Eye (tissue), 1 donor: ENCODE results near the gene PINK1.
A peak's percentile ranks its signal among the peaks of the same experiment; 100 is the strongest.
"Not testable (repeated sequence)": the region's sequence is repeated elsewhere in the genome, so short reads cannot be mapped to it uniquely, and the experiment has no call there.

ENCODE experiments used
- DNase-seq: peaks from one replicate; pipeline ENCODE4 v3.0.0-alpha.2; 2015

Gene PINK1

GRCh38 chr1:20648438-20648837, 15.2 kb downstream of the PINK1 start:
- no peak for DNase-seq

GRCh38 chr1:20648946-20649345, 15.7 kb downstream of the PINK1 start:
- DNase-seq: no peak

- no peak for DNase-seq
Measured at GRCh38 chr1:20652300-20652699, 19.0 kb downstream of the PINK1 start.

- DNase-seq: no peak
Measured at GRCh38 chr1:20654104-20654690, 20.9 kb downstream of the PINK1 start.

GRCh38 chr1:20657024-20657423, 23.8 kb downstream of the PINK1 start:
- no peak for DNase-seq

GRCh38 chr1:20658166-20658915, 25.1 kb downstream of the PINK1 start:
- no peak for DNase-seq

GRCh38 chr1:20660363-20660762, 27.1 kb downstream of the PINK1 start:
- DNase-seq: no peak

GRCh38 chr1:20660847-20661206, 27.6 kb downstream of the PINK1 start:
- DNase-seq: no peak

GRCh38 chr1:20661207-20662109, 28.2 kb downstream of the PINK1 start, which contains the start of gene DDOST:
TSS of gene DDOST (minus strand) at chr1:20661369. CDS start at chr1:20661350, 19 bp downstream.
- peak; percentile 98 for DNase-seq

GRCh38 chr1:20662110-20662475, 28.8 kb downstream of the PINK1 start:
- DNase-seq: no peak

- no peak for DNase-seq
Measured at GRCh38 chr1:20663365-20663764, 30.1 kb downstream of the PINK1 start.

- no peak for DNase-seq
Measured at GRCh38 chr1:20663969-20664715, 30.9 kb downstream of the PINK1 start.

GRCh38 chr1:20665726-20666125, 32.5 kb downstream of the PINK1 start:
- DNase-seq: no peak

GRCh38 chr1:20666146-20666545, 32.9 kb downstream of the PINK1 start:
- DNase-seq: no peak

GRCh38 chr1:20666804-20667203, 33.5 kb downstream of the PINK1 start:
- no peak for DNase-seq

- DNase-seq: no peak
Measured at GRCh38 chr1:20668581-20668980, 35.3 kb downstream of the PINK1 start.

GRCh38 chr1:20670936-20671335, 37.7 kb downstream of the PINK1 start:
- no peak for DNase-seq

- no peak for DNase-seq
Measured at GRCh38 chr1:20672265-20672632, 39.0 kb downstream of the PINK1 start.

GRCh38 chr1:20673626-20674025, 40.4 kb downstream of the PINK1 start:
- not testable (repeated sequence) for DNase-seq

GRCh38 chr1:20678599-20678998, 45.3 kb downstream of the PINK1 start:
- no peak for DNase-seq

GRCh38 chr1:20680269-20680668, 47.0 kb downstream of the PINK1 start:
- no peak for DNase-seq

GRCh38 chr1:20681999-20682398, 48.7 kb downstream of the PINK1 start:
- DNase-seq: no peak
